PC-9 (cell line): ENCODE measurements around the gene ADGRA1. TPM values are rescaled to one million over a fixed set of nuclear protein-coding genes. Genes with fewer than 3 reads are reported as not detected.

Experiments
- BruUV-seq: library from RNA; stranded (reverse); fragments of 400-500 nt; replicated peaks from 2 replicates; lab custom pipeline; 2021; lab: Mats Ljungman, UMichigan
- CTCF ChIA-PET: fragments of 300-600 bp; sonication (Branson Sonifier 250); formaldehyde crosslinking; loops from one replicate; lab custom pipeline; 2022; ENCODE audit warnings: antibody characterized with exemption; lab: Charles Lee
- POLR2A ChIA-PET: fragments of 300-600 bp; sonication (Branson Sonifier 250); formaldehyde crosslinking; loops from one replicate; lab custom pipeline; 2022; ENCODE audit warnings: antibody characterized with exemption; ENCODE audit not compliant: unreplicated experiment; lab: Charles Lee
- DNase-seq, 2 experiments: peaks; one replicate each; pipeline versions ENCODE4 v3.0.0 to v3.0.0-alpha.2; 2015 to 2022; ENCODE audit warnings: mixed read lengths in 1 of 2
- H2AFZ ChIP-seq: fragments of 200-600 bp; sonication (generic); 2 replicates; pipeline ENCODE4 v1.8.1; 2017; ENCODE audit warnings: antibody characterized with exemption
- H3F3A ChIP-seq: fragments of 200-600 bp; sonication (generic); 2 replicates; pipeline ENCODE4 v1.8.1; 2017; ENCODE audit warnings: antibody characterized with exemption, mild to moderate bottlenecking, low read depth; ENCODE audit not compliant: insufficient read depth
- H3K27ac ChIP-seq: fragments of 200-600 bp; sonication (generic); 2 replicates; pipeline ENCODE4 v1.6.1; 2016; ENCODE audit warnings: mixed run types
- H3K27me3 ChIP-seq: fragments of 200-600 bp; sonication (generic); 2 replicates; pipeline ENCODE4 v1.6.1; 2016; ENCODE audit warnings: low read depth, mixed run types; ENCODE audit not compliant: insufficient read depth
- H3K36me3 ChIP-seq: fragments of 200-600 bp; sonication (generic); 2 replicates; pipeline ENCODE4 v1.6.1; 2016; ENCODE audit warnings: low read depth, mixed run types
- H3K4me1 ChIP-seq: fragments of 200-600 bp; sonication (generic); replicated peaks from 2 replicates; pipeline ENCODE4 v1.6.1; 2016; ENCODE audit warnings: mixed run types; ENCODE audit not compliant: insufficient read depth
- H3K4me2 ChIP-seq: fragments of 200-600 bp; sonication (generic); 2 replicates; pipeline ENCODE4 v1.6.1; 2017; ENCODE audit warnings: mixed run types
- H3K4me3 ChIP-seq: fragments of 200-600 bp; sonication (generic); 2 replicates; pipeline ENCODE4 v1.6.1; 2016; ENCODE audit warnings: mixed run types
- H3K79me2 ChIP-seq: fragments of 200-600 bp; sonication (generic); 2 replicates; pipeline ENCODE4 v1.6.1; 2017; ENCODE audit warnings: low read depth, mixed run types
- H3K9me2 ChIP-seq: fragments of 200-600 bp; sonication (generic); 2 replicates; pipeline ENCODE4 v1.8.1; 2017; ENCODE audit warnings: mild to moderate bottlenecking; ENCODE audit not compliant: insufficient read depth
- H3K9me3 ChIP-seq: fragments of 200-600 bp; sonication (generic); 2 replicates; pipeline ENCODE4 v1.8.1; 2016; ENCODE audit warnings: low read depth; ENCODE audit not compliant: insufficient read depth
- H4K20me1 ChIP-seq: fragments of 200-600 bp; sonication (generic); 2 replicates; pipeline ENCODE4 v1.8.1; 2017; ENCODE audit not compliant: insufficient read depth
- EZH2 ChIP-seq: fragments of 200-600 bp; sonication (generic); IDR thresholded peaks from 2 replicates; pipeline ENCODE4 v1.8.0; 2017; ENCODE audit warnings: antibody characterized with exemption, low read depth
- intact Hi-C: fragments of 100-400 bp; cut with micrococcal nuclease; formaldehyde crosslinking; loops from one replicate; pipeline ENCODE4 v1.10.0; 2022; ENCODE audit not compliant: unreplicated experiment
- total RNA-seq: library from RNA; stranded (reverse); gene quantifications from 2 replicates; pipeline ENCODE4 v1.2.3, GENCODE V29; 2021
- TF ChIP-seq, protein P1 (sequence below): fragments of 200-600 bp; sonication (generic); conservative IDR thresholded peaks from 2 replicates; pipeline ENCODE4 v1.6.1; 2017; ENCODE audit warnings: mixed run types, antibody characterized with exemption, mild to moderate bottlenecking, moderate library complexity

Gene ADGRA1
- total RNA-seq, 1 experiment from 2014 or later: not detected

DNA sequence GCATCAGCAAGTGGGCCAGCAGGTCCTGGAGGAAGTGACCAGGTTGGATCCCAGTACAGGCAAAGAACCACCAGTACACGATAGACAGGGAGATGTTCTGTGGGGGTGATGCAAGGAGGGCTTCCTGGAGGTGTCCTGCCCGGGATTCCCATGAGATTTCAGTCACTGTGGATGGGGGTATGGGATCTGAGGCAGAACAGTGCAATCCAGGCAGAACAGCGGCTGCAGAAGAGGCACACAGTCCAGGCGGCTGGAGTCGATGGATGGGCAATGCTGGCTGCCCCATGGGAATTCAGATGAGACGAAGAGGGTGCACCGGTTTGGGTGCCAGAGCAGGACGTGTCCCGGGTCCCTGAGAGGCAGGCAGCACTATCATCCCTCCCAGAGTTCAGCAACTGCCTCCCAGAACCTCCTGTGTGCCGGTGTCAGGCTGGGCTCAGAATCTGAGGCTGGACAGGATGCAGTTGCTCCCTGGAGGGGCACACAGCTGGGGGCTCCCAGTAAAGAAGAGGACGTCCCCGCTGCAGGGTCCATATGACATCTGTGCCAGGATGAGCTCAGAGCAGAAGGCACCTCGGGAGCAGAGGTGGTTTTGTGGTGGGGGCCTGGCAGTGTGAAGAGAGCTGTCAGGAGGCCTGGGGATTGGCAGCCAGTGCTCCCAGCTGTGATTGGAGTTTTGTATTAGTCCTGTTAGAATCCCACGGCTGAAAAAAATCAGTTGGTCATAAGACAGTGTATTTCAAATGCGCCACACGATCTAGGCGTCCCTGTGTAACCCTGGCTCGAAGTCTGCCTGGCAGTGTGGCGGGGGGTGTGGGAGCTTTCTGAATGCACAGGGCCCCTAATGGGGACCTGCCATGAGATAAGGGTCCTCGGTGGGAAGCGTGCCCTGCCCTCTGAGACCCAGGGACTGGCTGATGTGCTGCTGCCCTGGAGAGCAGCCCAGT lies 75.5 kb downstream of the ADGRA1 start:
- DNase-seq: no peak
- TF ChIP-seq EZH2: no peak
- TF ChIP-seq, protein P1, sequence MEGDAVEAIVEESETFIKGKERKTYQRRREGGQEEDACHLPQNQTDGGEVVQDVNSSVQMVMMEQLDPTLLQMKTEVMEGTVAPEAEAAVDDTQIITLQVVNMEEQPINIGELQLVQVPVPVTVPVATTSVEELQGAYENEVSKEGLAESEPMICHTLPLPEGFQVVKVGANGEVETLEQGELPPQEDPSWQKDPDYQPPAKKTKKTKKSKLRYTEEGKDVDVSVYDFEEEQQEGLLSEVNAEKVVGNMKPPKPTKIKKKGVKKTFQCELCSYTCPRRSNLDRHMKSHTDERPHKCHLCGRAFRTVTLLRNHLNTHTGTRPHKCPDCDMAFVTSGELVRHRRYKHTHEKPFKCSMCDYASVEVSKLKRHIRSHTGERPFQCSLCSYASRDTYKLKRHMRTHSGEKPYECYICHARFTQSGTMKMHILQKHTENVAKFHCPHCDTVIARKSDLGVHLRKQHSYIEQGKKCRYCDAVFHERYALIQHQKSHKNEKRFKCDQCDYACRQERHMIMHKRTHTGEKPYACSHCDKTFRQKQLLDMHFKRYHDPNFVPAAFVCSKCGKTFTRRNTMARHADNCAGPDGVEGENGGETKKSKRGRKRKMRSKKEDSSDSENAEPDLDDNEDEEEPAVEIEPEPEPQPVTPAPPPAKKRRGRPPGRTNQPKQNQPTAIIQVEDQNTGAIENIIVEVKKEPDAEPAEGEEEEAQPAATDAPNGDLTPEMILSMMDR: no peak
- no peak overlapping the region for H2AFZ ChIP-seq
- no peaks in the 10 kb centered on the region for H3F3A ChIP-seq
- no peaks in the 10 kb centered on the region for H3K4me1 ChIP-seq
- H4K20me1 ChIP-seq: no peaks in the 10 kb centered on the region
- ChIA-PET CTCF (no interaction called here), POLR2A (no interaction called here)
- H3K9me3 ChIP-seq: no peaks in the 10 kb centered on the region
- H3K27me3 ChIP-seq: no peaks in the 10 kb centered on the region
- intact Hi-C loops: no loop called here
- no peaks in the 10 kb centered on the region for H3K79me2 ChIP-seq
- no peaks in the 10 kb centered on the region for H3K36me3 ChIP-seq
- H3K4me2 ChIP-seq: no peak overlapping the region
- H3K4me3 ChIP-seq: no peak overlapping the region
- BruUV-seq: no TSS peak
- no peak overlapping the region for H3K27ac ChIP-seq
- H3K9me2 ChIP-seq: no peaks in the 10 kb centered on the region

DNA sequence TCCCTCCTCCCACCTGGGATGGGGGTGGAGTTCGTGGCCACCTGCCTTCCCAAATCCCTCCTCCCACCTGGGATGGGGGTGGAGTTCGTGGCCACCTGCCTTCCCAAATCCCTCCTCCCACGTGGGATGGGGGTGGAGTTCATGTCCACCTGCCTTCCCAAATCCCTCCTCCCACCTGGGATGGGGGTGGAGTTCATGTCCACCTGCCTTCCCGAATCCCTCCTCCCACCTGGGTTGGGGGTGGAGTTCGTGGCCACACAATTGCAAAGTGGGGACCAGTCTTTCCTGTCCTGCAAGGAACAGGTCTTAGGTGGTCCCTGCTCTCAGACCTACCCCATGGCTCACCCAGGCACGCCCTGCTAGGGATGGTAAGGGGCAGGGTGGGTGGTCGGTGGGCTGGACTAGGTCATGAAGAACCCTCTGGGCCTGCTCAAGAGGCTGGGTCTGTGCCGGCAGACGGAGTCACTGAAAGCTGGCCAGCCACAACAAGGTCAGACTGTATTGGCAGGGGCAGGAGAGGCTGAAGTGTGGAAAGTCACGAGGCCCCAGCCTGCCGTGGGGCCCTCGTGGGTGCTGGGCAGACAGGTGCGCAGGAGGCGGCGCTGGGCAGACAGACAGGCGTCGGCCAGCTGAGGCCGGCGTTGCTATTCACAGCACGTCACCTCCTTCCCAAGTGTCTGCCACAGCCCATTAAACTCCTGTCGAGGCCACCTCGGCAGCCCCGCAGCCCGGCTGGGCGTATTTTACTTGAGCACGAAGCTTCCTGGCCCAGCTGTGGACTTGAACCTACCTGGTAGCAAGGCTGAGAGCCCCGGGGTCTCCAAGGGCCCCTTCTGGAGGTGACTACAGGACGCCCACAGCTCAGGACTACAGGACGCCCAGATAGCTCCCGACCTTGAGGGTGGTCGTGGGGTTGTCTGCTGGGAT lies 76.4 kb downstream of the ADGRA1 start:
- no peak for DNase-seq
- H3K4me3 ChIP-seq: no peak overlapping the region
- intact Hi-C loops: no loop called here
- H4K20me1 ChIP-seq: no peaks in the 10 kb centered on the region
- H2AFZ ChIP-seq: no peak overlapping the region
- no peak for TF ChIP-seq EZH2
- TF ChIP-seq, protein P1: no peak
- H3K79me2 ChIP-seq: no peaks in the 10 kb centered on the region
- H3K4me2 ChIP-seq: no peak overlapping the region
- no peaks in the 10 kb centered on the region for H3F3A ChIP-seq
- BruUV-seq: no TSS peak
- POLR2A ChIA-PET: no interaction called here
- no peaks in the 10 kb centered on the region for H3K9me2 ChIP-seq
- H3K4me1 ChIP-seq: no peaks in the 10 kb centered on the region
- H3K9me3 ChIP-seq: no peaks in the 10 kb centered on the region
- CTCF ChIA-PET: no interaction called here
- no peak overlapping the region for H3K27ac ChIP-seq
- no peaks in the 10 kb centered on the region for H3K36me3 ChIP-seq
- 0 out of 2 replicates have a peak, but pooled peaks cover under 1% of the 10 kb centered on the region for H3K27me3 ChIP-seq

DNA sequence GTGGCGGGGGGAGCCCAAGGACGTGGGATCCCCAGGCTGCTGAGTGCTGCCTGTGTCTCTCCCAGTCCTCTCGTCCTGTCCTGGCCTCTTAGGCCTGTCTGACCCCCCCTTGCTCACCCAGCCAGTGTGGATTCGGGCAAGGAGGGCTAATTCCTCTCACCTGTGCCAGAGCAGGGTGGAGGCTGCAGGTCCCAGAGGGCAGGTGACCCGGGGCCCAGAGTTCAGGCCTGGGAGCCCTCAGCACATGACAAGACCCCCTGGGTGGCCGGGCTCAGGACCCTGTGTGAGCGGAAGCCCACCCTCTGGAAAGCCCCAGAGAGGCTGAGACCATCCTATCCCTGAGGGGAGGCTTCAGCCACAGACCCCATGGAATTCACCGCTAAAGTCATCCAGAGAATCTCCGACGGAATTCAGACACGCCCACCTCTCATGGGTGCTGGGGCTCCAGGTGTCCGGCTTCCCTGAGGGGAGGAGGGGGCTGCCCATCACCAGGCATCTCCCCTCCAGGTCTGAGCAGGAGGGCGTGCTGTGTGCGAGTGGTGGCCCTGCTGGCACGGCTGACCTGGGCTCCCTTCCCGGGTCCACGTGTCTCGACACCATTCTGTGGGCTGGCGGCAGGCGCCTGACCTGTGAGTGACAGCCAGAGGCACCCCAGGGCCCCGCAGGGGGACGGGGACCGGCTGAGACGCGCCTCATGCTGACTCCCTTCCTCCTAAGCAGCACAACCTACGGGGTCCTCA lies 77.3 kb downstream of the ADGRA1 start:
- Histone ChIP-seq H3K27me3 (peaks cover 7% of the 10 kb centered on the region; the same call in 1 of the 2 replicates), H3F3A (no peaks in the 10 kb centered on the region), H3K4me3 (no peak overlapping the region), H3K79me2 (no peaks in the 10 kb centered on the region), H3K9me2 (no peaks in the 10 kb centered on the region), H3K4me1 (no peaks in the 10 kb centered on the region), H3K27ac (no peak overlapping the region), H2AFZ (no peak overlapping the region), H3K36me3 (no peaks in the 10 kb centered on the region), H3K9me3 (no peaks in the 10 kb centered on the region), H4K20me1 (no peaks in the 10 kb centered on the region), H3K4me2 (no peak overlapping the region)
- intact Hi-C loops: no loop called here
- POLR2A ChIA-PET: no interaction called here
- CTCF ChIA-PET: no interaction called here
- no peak for DNase-seq
- no peak for TF ChIP-seq EZH2
- TF ChIP-seq, protein P1: no peak
- BruUV-seq: no TSS peak
